GM18508 (cell line): Measurements from ENCODE around the gene ASIP.
"Not testable (repeated sequence)": the region's sequence is repeated elsewhere in the genome, so short reads cannot be mapped to it uniquely, and the experiment has no call there.

Experiments used
- ATAC-seq: cut with Tn5 transposase; IDR thresholded peaks from one replicate; pipeline ENCODE4 v1.9.1; 2021; ENCODE audit warnings: moderate number of reproducible peaks; ENCODE audit not compliant: insufficient read depth, unreplicated experiment

Gene ASIP

DNA sequence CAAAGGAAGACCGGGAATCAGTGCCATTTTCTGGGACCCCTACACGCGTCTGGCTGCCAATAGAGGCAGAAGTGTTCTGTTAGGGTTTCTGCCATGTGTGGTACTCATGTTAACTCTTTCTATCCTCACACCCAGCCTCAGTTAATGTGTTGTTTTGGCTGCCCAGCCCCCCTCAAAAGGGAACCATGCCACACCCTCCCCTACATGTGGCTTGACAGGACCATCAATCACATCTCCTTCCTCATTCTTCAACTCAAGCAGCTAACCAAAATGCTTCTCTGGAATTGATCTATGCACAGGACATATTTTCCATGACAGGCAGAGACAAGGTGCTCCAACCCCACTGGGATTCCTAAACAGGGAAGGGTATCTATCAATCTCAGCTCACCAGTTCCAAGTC is 40.0 kb downstream of the ASIP start:
- no peak for ATAC-seq

DNA sequence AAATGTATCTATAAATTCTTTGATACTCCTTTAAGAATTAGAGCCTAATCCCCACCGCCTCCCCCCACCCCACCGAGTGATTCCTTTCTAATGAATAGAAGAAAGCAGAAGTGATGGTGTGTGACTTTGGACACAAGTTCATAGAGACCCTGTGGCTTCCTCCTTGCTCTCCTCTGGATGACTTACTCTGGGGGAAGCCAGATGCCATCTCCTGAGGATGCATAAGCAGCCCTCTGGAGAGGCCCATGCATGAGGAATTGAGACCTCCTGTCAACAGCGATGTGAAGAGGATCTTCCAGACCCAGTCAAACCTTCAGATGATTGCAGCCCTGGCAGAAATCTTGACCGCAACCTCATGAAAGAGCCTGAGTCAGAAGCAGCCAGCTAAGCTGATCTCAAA is 40.8 kb downstream of the ASIP start:
- no peak for ATAC-seq

DNA sequence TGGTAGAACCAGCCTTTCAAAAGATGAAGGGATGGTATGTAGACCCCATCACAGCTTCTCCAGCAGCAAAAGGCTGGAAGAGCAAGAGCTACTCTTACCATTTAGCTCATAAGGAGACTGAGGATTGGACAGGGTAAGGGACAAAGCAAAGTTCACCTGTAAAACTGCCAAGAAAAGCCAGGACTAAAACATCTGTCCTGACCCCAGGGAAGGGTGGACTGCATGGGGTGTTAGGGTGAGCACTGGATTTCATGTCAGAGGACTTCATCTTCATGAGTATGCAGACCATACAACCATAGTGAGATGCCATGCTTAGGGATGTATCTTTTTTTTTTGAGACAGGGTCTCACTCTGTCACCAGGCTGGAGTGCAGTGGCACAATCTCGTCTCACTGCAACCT is 42.6 kb downstream of the ASIP start:
- ATAC-seq = no peak

DNA sequence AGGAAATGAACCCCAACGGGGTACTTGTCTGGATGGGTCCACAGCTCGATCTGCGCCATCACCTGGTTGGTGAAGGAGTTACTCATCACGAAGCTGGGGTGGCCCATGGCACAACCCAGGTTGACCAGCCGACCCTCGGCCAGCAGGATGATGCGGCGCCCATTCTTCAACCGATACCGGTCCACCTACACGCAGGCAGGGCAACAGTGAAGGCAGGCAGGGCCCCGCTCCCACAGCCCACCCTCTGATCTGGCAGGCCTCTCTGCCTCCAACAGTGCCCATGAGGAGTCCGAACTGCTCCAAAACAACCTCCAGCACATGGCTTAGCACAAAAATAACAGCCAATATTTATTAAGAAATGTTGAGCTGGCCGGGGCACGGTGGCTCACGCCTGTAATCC is 44.2 kb downstream of the ASIP start:
- ATAC-seq = no peak

DNA sequence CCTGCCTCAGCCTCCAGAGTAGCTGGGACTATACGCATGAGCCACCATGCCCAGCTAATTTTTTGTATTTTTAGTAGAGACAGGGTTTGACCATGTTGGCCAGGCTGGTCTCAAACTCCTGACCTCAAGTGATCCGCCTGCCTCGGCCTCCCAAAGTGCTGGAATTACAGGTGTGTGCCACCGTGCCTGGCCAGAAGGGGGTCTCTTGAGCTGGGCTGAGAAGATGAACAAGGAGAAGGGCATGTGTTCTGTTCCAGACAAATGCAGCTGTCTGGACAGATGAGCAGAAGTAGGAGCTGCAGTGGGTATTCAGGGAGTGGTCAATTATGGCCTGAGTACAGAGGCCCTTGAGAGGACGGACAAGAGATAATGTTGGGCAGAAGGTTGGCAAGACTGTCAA is 46.3 kb downstream of the ASIP start:
- not testable (repeated sequence) for ATAC-seq

DNA sequence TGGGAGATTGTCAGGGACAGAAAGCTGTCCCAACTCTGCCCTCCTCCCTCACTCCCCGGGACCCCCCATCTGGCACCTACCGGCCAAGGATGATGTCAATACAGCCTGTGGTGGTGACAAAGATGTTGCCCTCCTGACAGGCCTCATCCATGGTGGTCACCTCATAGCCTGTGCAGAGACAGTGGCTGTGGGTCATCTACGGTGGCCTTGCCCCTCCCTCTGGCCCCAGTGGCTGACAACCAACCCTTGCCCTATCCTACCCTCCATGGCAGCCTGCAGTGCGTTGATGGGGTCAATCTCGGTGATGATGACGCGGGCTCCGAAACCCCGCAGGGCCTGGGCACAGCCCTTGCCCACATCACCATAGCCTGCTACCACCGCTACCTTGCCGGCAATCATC is 49.2 kb downstream of the ASIP start:
- ATAC-seq = no peak

DNA sequence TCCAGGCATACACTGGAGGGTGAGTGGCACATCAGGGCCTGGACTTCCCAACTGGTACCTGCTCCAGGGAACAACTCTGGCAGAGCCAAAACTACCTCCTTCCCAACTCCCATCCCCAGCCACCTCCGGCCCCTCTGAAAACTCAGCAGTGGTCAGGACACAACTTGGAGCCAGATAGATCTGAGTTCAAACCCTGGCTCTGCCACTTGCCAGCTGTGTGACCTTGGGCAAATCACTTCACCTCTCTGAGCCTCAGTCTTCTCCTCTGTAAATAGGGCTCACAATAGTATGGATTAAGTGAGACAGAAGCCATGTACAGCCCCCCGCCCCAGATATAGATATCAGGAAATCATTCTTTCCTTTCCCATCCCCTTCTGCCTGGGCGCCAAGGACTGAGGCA is 51.3 kb downstream of the ASIP start:
- no peak for ATAC-seq

DNA sequence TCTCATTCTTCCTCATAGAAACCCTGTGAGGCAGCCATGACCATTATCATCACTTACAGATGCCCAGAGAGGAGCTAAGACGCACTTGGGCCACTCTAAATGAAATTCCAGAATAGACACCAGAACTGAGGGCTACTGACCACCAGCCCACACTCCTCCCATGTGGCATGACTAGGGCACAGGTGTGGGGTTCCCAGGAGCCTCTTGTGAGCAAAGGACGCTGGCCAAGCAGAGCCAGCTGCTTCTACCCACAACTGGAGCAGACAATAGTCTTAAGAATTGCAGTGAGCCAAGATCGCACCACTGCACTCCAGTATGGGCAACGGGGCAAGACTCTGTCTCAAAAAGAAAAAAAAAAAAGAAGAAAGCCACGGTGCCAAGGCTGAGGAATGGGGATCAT is 51.9 kb downstream of the ASIP start:
- no peak for ATAC-seq

DNA sequence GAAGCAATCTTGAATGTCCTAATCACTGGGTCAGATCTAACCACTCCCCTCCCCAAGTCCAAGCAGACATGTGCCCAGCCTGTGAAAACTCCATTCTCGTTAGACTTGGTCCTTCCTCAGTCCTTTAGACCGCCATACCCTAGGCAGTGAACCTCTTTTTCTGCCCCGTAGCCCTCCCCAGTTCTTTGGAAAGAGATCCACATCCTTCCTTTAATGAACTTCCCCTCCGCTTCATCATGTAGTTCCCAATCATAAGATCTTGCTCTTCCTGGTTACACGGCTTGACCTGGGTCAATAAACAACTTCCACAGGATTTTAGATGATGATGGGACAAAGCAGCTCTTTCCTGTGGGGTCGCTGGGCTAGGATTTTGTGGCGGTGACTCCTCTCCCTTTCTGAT is 52.4 kb downstream of the ASIP start:
- ATAC-seq = no peak

DNA sequence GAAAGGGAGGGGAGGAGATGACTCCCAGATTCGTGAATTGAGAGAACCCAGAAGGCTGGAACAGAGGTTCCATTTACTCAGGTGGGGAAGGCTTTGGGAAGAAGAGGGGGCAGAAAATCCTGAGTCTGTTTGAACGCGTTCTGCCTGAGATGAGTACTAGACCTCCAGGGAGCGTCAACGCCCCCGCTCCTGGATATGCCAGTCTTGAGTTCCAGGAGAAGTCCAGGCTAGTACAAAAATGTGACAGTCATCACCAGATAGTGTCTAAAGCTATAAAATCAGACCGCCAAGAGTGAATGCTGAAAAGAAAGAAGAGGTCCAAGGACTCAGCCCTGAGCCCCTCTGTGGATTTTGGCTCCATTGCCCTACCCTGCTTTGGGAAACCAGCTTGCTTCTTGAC is 53.3 kb downstream of the ASIP start:
- ATAC-seq = no peak

DNA sequence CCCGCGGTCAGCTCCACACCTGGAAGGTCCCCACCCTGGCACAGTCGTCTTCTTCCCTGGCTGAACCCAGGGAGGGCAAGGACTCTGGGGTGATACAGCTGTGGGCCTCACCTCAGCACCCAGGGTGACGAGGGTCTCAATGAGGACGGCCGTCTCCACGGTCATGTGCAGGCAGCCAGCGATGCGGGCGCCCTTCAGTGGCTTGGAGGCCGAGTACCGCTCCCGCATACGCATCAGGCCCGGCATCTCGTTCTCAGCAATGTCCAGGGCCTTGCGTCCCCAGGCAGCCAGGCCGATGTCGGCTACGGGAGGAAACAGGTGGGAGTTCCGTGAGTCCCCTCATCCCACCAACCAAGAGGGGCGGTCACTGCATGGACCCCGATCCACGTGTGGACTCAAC is 54.1 kb downstream of the ASIP start:
- ATAC-seq = no peak

DNA sequence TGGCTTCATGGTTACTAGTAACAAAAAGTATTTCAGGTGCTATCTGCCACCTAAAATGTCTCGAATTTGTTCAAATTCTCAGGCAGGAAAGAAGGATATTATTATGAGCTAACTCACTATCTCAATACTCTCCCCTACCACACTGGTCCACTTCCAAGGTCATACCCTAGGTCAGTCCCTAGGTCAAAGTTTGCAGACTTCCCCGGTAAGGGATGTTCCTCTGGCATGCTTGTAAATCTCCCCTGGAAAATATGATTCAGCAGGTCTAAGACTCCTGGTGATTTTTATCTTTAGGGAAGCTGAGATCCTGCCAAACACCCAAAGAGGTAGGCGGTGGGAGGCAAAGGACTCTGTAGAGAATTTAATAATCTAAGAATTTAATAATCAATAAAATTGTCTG is 55.2 kb downstream of the ASIP start:
- ATAC-seq = no peak

DNA sequence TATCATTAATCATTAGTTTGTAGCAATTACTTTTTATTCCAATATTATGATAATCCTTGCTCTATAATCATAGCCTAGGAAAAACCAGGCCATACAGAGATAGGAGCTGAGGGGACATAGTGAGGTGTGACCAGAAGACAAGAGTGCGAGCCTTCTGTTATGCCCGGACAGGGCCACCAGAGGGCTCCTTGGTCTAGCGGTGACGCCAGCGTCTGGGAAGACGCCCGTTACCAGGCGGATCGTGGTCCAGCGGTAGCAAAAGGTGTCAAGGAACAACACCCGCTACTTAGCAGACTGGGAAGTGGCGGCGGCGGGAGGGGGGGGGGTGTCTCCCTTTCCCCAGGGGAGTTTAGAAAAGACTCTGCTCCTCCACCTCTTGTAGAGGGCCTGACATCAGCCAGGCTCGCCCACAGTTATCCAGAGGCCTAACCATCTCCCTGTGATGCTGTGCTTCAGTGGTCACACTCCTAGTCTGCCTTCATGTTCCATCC is 57.1 kb downstream of the ASIP start:
- not testable (repeated sequence) for ATAC-seq

DNA sequence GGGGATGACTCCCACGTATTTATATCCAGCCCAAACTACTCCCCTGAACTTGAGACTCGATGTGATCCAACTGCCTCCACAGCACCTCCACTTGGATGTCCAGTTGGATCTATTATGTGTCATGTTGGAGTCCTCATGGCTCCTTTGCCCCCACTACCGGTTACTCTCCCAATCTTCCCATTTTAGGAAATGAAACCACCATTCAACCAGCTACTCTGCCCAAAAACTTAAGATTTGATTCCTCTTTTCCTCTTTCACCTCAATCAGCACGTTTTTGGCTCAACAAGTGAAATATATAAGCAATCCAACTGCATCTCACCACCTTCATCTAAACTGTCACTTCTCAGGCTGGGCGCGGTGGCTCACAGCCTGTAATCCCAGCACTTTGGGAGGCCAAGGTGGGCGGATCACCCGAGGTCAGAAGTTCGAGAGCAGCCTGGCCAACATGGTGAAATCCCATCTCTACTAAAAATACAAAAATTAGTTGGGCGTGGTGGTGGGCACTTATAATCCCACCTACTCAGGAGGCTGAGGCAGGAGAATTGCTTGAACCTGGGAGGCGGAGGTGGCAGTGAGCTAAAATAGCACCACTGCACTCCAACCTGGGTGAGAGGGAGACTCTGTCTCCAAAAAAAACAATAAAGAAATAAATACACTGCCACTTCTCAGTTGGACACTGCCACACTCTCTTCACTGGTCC is 58.5 kb downstream of the ASIP start:
- no peak for ATAC-seq

DNA sequence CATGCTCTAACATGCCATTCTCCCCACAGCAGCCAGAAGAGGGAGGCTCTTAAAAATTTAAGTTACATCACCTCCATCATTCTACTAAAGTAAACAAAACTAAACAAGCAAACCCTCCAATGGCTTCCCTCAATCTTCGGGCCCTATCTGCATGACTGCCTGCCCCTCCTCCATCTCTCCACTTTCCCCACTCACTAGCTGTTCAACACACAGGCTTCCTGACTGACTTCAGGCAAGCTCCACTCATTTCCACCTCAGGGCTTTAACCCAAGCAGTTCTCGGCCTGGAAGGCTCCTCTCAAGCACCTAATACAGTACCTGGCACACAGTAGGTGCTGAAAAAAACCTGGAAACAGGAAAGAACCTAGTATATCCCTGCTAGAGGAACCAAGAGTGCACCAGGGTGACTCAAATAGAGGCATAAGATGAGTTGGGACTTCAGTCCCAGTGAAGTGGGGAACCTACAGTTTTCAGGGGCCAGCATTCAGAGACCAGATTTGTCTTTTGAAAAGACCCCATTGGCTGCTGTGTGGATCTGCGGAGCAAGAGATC is 59.1 kb downstream of the ASIP start:
- ATAC-seq = no peak

DNA sequence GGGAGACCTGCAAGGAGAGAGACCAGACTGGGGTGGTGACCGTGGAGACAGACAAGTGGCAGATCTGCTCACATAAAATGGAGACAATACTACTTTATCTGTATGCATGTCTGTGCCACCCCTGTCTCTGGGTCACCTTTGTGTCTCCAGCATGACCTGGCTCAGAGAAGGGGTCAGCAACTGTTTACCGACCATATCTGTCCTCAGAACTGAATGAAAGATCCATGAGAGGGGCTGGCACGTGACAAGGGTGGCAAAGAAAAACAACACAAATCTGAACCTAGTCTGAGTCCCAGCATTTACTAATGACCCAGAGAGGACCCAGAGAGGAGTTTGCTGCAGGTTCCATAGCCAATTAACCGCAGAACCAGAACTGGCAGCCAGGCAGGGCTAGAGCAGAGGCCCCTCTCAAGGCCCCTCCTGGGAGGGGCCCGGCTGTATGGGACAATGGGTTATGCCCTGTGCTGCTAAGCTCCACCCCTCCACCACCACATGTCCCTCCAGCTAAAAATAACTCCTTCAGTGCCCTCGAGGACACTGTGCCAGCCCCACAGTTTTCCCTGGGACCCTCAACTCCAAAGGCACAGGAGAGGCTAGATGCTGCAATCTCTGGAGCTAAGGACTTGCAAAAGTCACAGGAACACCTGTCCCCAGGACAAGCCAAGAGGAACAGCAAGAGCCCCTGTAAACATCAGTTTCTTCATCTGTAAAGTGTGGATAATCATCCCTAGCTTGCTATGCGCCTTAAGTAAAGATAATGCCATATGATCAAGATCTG is 59.8 kb downstream of the ASIP start:
- ATAC-seq = no peak

DNA sequence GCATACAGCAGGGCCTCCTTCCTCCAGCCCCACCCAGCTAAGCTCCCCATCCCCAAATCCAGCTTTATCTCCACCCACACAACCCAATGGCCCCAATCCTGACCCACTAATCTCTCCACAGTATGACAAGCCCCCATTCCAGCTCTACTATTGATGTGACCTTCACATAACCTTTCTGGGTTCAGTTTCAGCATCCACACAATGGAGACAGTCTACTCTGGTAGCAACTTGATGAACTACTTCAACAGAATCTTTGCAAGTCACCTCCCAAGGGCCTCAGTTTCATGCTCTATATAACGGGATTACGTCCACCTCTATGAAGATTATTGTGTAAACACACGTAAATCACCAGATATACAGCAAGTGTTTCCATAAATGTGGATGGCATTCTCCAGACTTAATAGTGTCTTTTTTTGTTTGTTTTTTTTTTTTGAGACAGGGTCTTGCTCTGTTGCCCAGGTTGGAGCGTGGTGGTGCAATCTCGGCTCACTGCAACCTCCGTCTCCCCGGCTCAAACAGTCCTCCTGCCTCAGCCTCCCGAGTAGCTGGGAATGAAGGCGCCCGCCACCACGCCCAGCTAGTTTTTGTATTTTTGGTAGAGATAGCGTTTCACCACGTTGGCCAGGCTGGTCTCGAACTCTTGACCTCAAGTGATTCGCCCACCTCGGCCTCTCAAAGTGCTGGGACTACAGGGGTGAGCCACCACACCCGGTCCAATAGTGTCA is 60.5 kb downstream of the ASIP start:
- ATAC-seq = no peak

DNA sequence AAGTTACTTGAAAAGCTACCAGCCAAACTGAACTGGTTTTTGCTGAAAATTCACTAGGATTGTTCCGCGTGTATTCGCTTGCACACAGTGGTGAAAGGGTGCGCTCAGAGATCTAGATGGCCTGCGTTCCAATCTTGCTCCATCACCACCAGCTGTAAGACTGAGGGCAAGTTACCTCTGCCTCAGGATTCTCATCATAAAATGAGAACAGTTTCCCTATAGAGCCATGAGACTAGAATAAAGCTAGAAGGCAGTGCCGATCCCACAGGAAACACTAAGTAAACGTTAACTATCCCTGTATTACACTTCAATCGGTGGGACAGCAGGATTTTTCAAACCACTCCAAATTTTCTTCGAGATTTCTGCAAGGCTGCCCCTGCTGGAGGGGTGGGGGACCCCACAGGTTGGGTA is 61.1 kb downstream of the ASIP start:
- no peak for ATAC-seq

DNA sequence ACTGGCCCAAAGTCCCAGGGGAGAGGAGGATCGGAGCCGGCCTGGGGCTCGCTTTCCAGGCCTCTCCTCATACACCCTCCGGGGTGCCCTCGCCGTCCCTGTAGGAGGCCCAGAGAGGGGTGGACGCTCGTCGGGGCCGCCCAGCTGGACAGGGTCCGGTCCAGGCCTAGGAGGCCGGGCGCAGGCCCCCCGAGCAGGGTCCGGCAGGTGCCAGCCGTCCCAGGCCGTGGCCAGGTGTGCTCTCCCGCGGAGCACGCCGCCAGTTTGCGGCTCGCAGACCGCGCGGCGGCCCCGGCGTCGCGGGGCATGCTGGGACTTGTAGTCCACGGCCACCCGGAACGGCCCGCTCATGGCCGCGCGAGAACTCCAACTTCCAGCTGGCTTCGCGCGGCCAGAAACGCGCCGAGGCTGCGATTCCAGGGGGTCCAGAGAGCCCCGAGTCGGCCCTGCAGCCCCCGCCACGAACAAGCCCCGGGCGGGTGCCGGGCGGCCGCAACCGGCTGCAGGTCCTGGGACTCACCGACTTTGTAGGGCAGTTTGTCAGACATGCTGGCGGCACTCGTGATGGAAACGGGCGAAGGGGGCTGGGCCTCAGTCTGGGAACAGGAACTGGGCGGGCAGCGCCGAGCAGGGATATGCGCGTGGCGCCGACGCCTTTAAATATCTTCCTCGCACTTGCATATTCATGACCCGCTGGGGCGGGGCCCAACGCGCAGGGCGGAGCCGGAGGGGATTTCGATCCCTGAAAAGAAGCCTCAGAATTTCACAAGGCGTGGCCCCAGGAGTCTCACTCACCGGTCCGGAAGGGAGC is 61.7 kb downstream of the ASIP start, which contains the start of gene AHCY:
Gene AHCY, minus strand, starts transcription at position 633 of the 811 bp plus-strand sequence. Its CDS starts 85 bp downstream, at position 548.
- ATAC-seq = peak; percentile 78
